ENCODE results near the gene BAIAP2L2. TPM values are rescaled to one million over a fixed set of nuclear protein-coding genes. Genes with fewer than 3 reads are reported as not detected.

The BAIAP2L2 gene
- total and polyA plus RNA-seq, 2 of the 4 experiments (the other 2 are of a cell fraction), result 0.18 to 0.46 TPM

- TF ChIP-seq SMC3 (IDR thresholded peaks at IDR 0.05; ENCODE audit: low read depth, low read length), result no peak
- TF ChIP-seq MXI1 (IDR thresholded peaks at IDR 0.05; ENCODE audit: borderline replicate concordance, low read depth, low read length), result no peak
- TF ChIP-seq RCOR1 (IDR thresholded peaks at IDR 0.05; ENCODE audit: insufficient replicate concordance, low read length), result no peak
- no peak for TF ChIP-seq CHD1 (IDR thresholded peaks at IDR 0.05; ENCODE audit: low read depth, low read length)
- TF ChIP-seq MAZ (IDR thresholded peaks at IDR 0.05; ENCODE audit: borderline replicate concordance, low read depth, low read length), result no peak
- TF ChIP-seq MAFK (IDR thresholded peaks at IDR 0.05; ENCODE audit: low read depth, low read length), result no peak
- no peak for TF ChIP-seq POLR2A (IDR thresholded peaks at IDR 0.05; ENCODE audit: low read depth, low read length)
- no peak for TF ChIP-seq RFX5 (IDR thresholded peaks at IDR 0.05; ENCODE audit: low read depth, low read length)
- TF ChIP-seq, protein P1, sequence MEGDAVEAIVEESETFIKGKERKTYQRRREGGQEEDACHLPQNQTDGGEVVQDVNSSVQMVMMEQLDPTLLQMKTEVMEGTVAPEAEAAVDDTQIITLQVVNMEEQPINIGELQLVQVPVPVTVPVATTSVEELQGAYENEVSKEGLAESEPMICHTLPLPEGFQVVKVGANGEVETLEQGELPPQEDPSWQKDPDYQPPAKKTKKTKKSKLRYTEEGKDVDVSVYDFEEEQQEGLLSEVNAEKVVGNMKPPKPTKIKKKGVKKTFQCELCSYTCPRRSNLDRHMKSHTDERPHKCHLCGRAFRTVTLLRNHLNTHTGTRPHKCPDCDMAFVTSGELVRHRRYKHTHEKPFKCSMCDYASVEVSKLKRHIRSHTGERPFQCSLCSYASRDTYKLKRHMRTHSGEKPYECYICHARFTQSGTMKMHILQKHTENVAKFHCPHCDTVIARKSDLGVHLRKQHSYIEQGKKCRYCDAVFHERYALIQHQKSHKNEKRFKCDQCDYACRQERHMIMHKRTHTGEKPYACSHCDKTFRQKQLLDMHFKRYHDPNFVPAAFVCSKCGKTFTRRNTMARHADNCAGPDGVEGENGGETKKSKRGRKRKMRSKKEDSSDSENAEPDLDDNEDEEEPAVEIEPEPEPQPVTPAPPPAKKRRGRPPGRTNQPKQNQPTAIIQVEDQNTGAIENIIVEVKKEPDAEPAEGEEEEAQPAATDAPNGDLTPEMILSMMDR (conservative IDR thresholded peaks at IDR 0.05; ENCODE audit: low read depth, low read length), result no peak
- no peak for TF ChIP-seq CEBPB (IDR thresholded peaks at IDR 0.05; ENCODE audit: low read depth, low read length)
- TF ChIP-seq USF2 (IDR thresholded peaks at IDR 0.05; ENCODE audit: low read depth, low read length), result no peak
- TF ChIP-seq NFE2L2 (IDR thresholded peaks at IDR 0.05; ENCODE audit: low read depth, low read length), result no peak
- TF ChIP-seq, protein P2, sequence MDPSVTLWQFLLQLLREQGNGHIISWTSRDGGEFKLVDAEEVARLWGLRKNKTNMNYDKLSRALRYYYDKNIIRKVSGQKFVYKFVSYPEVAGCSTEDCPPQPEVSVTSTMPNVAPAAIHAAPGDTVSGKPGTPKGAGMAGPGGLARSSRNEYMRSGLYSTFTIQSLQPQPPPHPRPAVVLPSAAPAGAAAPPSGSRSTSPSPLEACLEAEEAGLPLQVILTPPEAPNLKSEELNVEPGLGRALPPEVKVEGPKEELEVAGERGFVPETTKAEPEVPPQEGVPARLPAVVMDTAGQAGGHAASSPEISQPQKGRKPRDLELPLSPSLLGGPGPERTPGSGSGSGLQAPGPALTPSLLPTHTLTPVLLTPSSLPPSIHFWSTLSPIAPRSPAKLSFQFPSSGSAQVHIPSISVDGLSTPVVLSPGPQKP (IDR thresholded peaks at IDR 0.05; ENCODE audit: borderline replicate concordance, low read depth, low read length), result no peak
- TF ChIP-seq RAD21 (IDR thresholded peaks at IDR 0.05; ENCODE audit: low read length), result no peak
- TF ChIP-seq BHLHE40 (IDR thresholded peaks at IDR 0.05; ENCODE audit: low read depth, low read length), result no peak
- no peak for TF ChIP-seq FOS (IDR thresholded peaks at IDR 0.05; ENCODE audit: low read depth, low read length)
- Histone ChIP-seq H2AFZ (replicated peaks; ENCODE audit: low read length, poor library complexity) (no peak overlapping the region), H3K4me1 (ENCODE audit: control insufficient read depth, insufficient read depth, low read length) (no peaks in the 10 kb centered on the region; the same call in 1 of the 2 replicates), H4K5ac (ENCODE audit: low read depth, low read length) (no peak overlapping the region), H3K9me3 (ENCODE audit: control insufficient read depth, insufficient read depth, low read length) (no peaks in the 10 kb centered on the region), H3K14ac (replicated peaks; ENCODE audit: low read depth, low read length) (no peak overlapping the region), H3K36me3 (ENCODE audit: control insufficient read depth, insufficient read depth, low read length) (no peaks in the 10 kb centered on the region), H3K9ac (ENCODE audit: low read depth, low read length) (no peak overlapping the region), H2BK15ac (ENCODE audit: low read depth, low read length) (no peak overlapping the region), H2AK9ac (replicated peaks; ENCODE audit: low read depth, low read length, poor library complexity) (no peak overlapping the region), H4K91ac (ENCODE audit: insufficient read depth, low read depth, low read length) (no peak overlapping the region), H4K20me1 (ENCODE audit: insufficient read depth, low read length) (no peaks in the 10 kb centered on the region), H3K18ac (ENCODE audit: low read depth, low read length) (no peak overlapping the region), H2BK120ac (ENCODE audit: low read depth, low read length) (no peak overlapping the region), H2BK5ac (ENCODE audit: low read depth, low read length, poor library complexity, severe bottlenecking) (no peak overlapping the region), H3K9me1 (ENCODE audit: insufficient read depth, low read length) (no peaks in the 10 kb centered on the region), H3K79me1 (ENCODE audit: low read depth in 1 of 2, low read length in 2 of 2) (no peaks in the 10 kb centered on the region), H3K23ac (ENCODE audit: low read depth, low read length) (no peak overlapping the region), H3K4me3 (ENCODE audit: insufficient read depth, low read depth, low read length) (no peak overlapping the region), H2AK5ac (ENCODE audit: low read depth, low read length) (no peak overlapping the region), H3K56ac (ENCODE audit: extremely low read depth, insufficient read depth, low read length) (no peak overlapping the region), H4K8ac (ENCODE audit: low read depth in 2 of 2, low read length in 2 of 2) (no peak overlapping the region), H3K4ac (ENCODE audit: low read depth, low read length) (no peak overlapping the region), H2BK20ac (ENCODE audit: low read depth, low read length) (no peak overlapping the region), H3K27me3 (ENCODE audit: control insufficient read depth, insufficient read depth, low read length) (peaks cover 1% of the 10 kb centered on the region; the same call in 1 of the 2 replicates), H3K4me2 (ENCODE audit: low read depth, low read length) (no peak overlapping the region), H3K27ac (ENCODE audit: insufficient read depth, low read length) (no peak overlapping the region)
- dilution Hi-C loops (cut with HindIII; ENCODE audit: low sequenced_read_pairs, unreplicated experiment), result no loop called here
- no CpG with 5 or more reads among the region's 1 CpG for WGBS, 2 experiments (ENCODE audit: extremely low coverage in 2 of 2, insufficient read length in 1 of 2)
- no TSS peak for BruUV-seq (replicated peaks)
- ATAC-seq (ENCODE audit: low read depth) (no peak), DNase-seq (no peak)
- intact Hi-C loops (cut with micrococcal nuclease), result no loop called here
- in situ Hi-C loops (cut with MboI; ENCODE audit: low sequenced_read_pairs), result no loop called here
- ChIA-PET POLR2A (ENCODE audit: unreplicated experiment) (no interaction called here), CTCF (no interaction called here)
These were observed 45.2 kb upstream of the BAIAP2L2 start for GRCh38 chr22:38155703-38156102.

All from IMR-90 (cell line).